ENCODE results near the gene ZBTB7C. TPM values are rescaled to one million over a fixed set of nuclear protein-coding genes. Genes with fewer than 3 reads are reported as not detected.
"Not testable (repeated sequence)": the region's sequence is repeated elsewhere in the genome, so short reads cannot be mapped to it uniquely, and the experiment has no call there.

ZBTB7C gene
- 0.03 TPM in 1 of 2 replicates, not detected in the other for total RNA-seq (2014; rRNA removed; shearing (Covaris generic))

GRCh38 chr18:48408727-48409590 lies at the start of gene ZBTB7C:
TSS of gene ZBTB7C (minus strand) at chr18:48409383.
- Histone ChIP-seq H3K27me3 (no peaks in the 10 kb centered on the region), H3K9me3 (replicated peaks) (no peaks in the 10 kb centered on the region), H3K27ac (no peak within 1 kb of the TSS), H3K4me3 (peak within 1 kb of the TSS; percentile 64), H3K4me1 (no peaks in the 10 kb centered on the region), H3K36me3 (no peaks in the 10 kb centered on the region)
- no peak for DNase-seq

GRCh38 chr18:48456838-48457237 lies 47.7 kb upstream of the ZBTB7C start:
- no peak for DNase-seq
- no peaks in the 10 kb centered on the region for H3K9me3 ChIP-seq (replicated peaks)
- no peaks in the 10 kb centered on the region for H3K36me3 ChIP-seq
- H3K4me3 ChIP-seq = no peak overlapping the region
- no peaks in the 10 kb centered on the region for H3K4me1 ChIP-seq
- H3K27ac ChIP-seq = no peak overlapping the region
- H3K27me3 ChIP-seq = no peaks in the 10 kb centered on the region

GRCh38 chr18:48455555-48456478 lies 46.6 kb upstream of the ZBTB7C start:
- H3K27ac ChIP-seq = no peak overlapping the region
- H3K4me1 ChIP-seq = no peaks in the 10 kb centered on the region
- no peaks in the 10 kb centered on the region for H3K27me3 ChIP-seq
- H3K4me3 ChIP-seq = no peak overlapping the region
- no peaks in the 10 kb centered on the region for H3K36me3 ChIP-seq
- H3K9me3 ChIP-seq (replicated peaks) = no peaks in the 10 kb centered on the region
- DNase-seq = peak; percentile 38 to 57

GRCh38 chr18:48454261-48454757 lies 45.1 kb upstream of the ZBTB7C start:
- H3K9me3 ChIP-seq (replicated peaks) = no peaks in the 10 kb centered on the region
- H3K36me3 ChIP-seq = no peaks in the 10 kb centered on the region
- H3K4me3 ChIP-seq = no peak overlapping the region
- DNase-seq = no peak
- H3K27me3 ChIP-seq = no peaks in the 10 kb centered on the region
- no peaks in the 10 kb centered on the region for H3K4me1 ChIP-seq
- H3K27ac ChIP-seq = no peak overlapping the region

- DNase-seq = no peak
- Histone ChIP-seq H3K36me3 (no peaks in the 10 kb centered on the region), H3K27me3 (no peaks in the 10 kb centered on the region), H3K4me3 (no peak overlapping the region), H3K4me1 (no peaks in the 10 kb centered on the region), H3K9me3 (replicated peaks) (no peaks in the 10 kb centered on the region), H3K27ac (no peak overlapping the region)
These were observed 44.3 kb upstream of the ZBTB7C start for GRCh38 chr18:48453330-48454066.

GRCh38 chr18:48452861-48453323 lies 43.7 kb upstream of the ZBTB7C start:
- H3K4me3 ChIP-seq = no peak overlapping the region
- no peak overlapping the region for H3K27ac ChIP-seq
- H3K4me1 ChIP-seq = no peaks in the 10 kb centered on the region
- no peaks in the 10 kb centered on the region for H3K27me3 ChIP-seq
- H3K9me3 ChIP-seq (replicated peaks) = no peaks in the 10 kb centered on the region
- no peaks in the 10 kb centered on the region for H3K36me3 ChIP-seq
- no peak for DNase-seq

- no peaks in the 10 kb centered on the region for H3K4me1 ChIP-seq
- H3K27me3 ChIP-seq = no peaks in the 10 kb centered on the region
- H3K9me3 ChIP-seq (replicated peaks) = no peaks in the 10 kb centered on the region
- H3K27ac ChIP-seq = no peak overlapping the region
- H3K36me3 ChIP-seq = no peaks in the 10 kb centered on the region
- no peak for DNase-seq
- no peak overlapping the region for H3K4me3 ChIP-seq
These were observed 41.5 kb upstream of the ZBTB7C start for GRCh38 chr18:48450685-48451084.

GRCh38 chr18:48446582-48447225 lies 37.5 kb upstream of the ZBTB7C start:
- no peak overlapping the region for H3K4me3 ChIP-seq
- no peak overlapping the region for H3K27ac ChIP-seq
- no peaks in the 10 kb centered on the region for H3K9me3 ChIP-seq (replicated peaks)
- H3K36me3 ChIP-seq = no peaks in the 10 kb centered on the region
- DNase-seq = peak; percentile 75 to 79
- H3K4me1 ChIP-seq = no peaks in the 10 kb centered on the region
- no peaks in the 10 kb centered on the region for H3K27me3 ChIP-seq

- Histone ChIP-seq H3K4me3 (no peak overlapping the region), H3K9me3 (replicated peaks) (no peaks in the 10 kb centered on the region), H3K4me1 (no peaks in the 10 kb centered on the region), H3K27ac (no peak overlapping the region), H3K27me3 (no peaks in the 10 kb centered on the region), H3K36me3 (no peaks in the 10 kb centered on the region)
- DNase-seq = peak; percentile 62 to 78
These were observed 36.4 kb upstream of the ZBTB7C start for GRCh38 chr18:48445540-48445939.

GRCh38 chr18:48442761-48443160 lies 33.6 kb upstream of the ZBTB7C start:
- no peaks in the 10 kb centered on the region for H3K36me3 ChIP-seq
- no peak for DNase-seq
- H3K27ac ChIP-seq = no peak overlapping the region
- no peaks in the 10 kb centered on the region for H3K9me3 ChIP-seq (replicated peaks)
- no peaks in the 10 kb centered on the region for H3K27me3 ChIP-seq
- H3K4me3 ChIP-seq = no peak overlapping the region
- H3K4me1 ChIP-seq = no peaks in the 10 kb centered on the region

- no peak for DNase-seq
- Histone ChIP-seq H3K9me3 (replicated peaks) (no peaks in the 10 kb centered on the region), H3K4me3 (no peak overlapping the region), H3K4me1 (no peaks in the 10 kb centered on the region), H3K36me3 (no peaks in the 10 kb centered on the region), H3K27ac (no peak overlapping the region), H3K27me3 (no peaks in the 10 kb centered on the region)
These were observed 32.3 kb upstream of the ZBTB7C start for GRCh38 chr18:48441405-48441881.

- Histone ChIP-seq H3K4me1 (no peaks in the 10 kb centered on the region), H3K9me3 (replicated peaks) (no peaks in the 10 kb centered on the region), H3K36me3 (no peaks in the 10 kb centered on the region), H3K27me3 (no peaks in the 10 kb centered on the region), H3K4me3 (no peak overlapping the region), H3K27ac (no peak overlapping the region)
- DNase-seq = no peak
These were observed 31.7 kb upstream of the ZBTB7C start for GRCh38 chr18:48440924-48441323.

- Histone ChIP-seq H3K36me3 (no peaks in the 10 kb centered on the region), H3K4me1 (no peaks in the 10 kb centered on the region), H3K27me3 (no peaks in the 10 kb centered on the region), H3K27ac (no peak overlapping the region), H3K4me3 (no peak overlapping the region), H3K9me3 (replicated peaks) (no peaks in the 10 kb centered on the region)
- DNase-seq = no peak
These were observed 27.7 kb upstream of the ZBTB7C start for GRCh38 chr18:48436907-48437306.

- DNase-seq; H3K27ac ChIP-seq; H3K9me3 ChIP-seq (replicated peaks); H3K27me3 ChIP-seq; H3K4me1 ChIP-seq; H3K4me3 ChIP-seq; H3K36me3 ChIP-seq: not testable (repeated sequence)
These were observed 25.2 kb upstream of the ZBTB7C start for GRCh38 chr18:48434382-48434781.
